ENCODE results near the gene AK2. TPM values are rescaled to one million over a fixed set of nuclear protein-coding genes. Genes with fewer than 3 reads are reported as not detected.

AK2 gene
- total RNA-seq: 81.9 and 173 TPM in 2 replicates

DNA sequence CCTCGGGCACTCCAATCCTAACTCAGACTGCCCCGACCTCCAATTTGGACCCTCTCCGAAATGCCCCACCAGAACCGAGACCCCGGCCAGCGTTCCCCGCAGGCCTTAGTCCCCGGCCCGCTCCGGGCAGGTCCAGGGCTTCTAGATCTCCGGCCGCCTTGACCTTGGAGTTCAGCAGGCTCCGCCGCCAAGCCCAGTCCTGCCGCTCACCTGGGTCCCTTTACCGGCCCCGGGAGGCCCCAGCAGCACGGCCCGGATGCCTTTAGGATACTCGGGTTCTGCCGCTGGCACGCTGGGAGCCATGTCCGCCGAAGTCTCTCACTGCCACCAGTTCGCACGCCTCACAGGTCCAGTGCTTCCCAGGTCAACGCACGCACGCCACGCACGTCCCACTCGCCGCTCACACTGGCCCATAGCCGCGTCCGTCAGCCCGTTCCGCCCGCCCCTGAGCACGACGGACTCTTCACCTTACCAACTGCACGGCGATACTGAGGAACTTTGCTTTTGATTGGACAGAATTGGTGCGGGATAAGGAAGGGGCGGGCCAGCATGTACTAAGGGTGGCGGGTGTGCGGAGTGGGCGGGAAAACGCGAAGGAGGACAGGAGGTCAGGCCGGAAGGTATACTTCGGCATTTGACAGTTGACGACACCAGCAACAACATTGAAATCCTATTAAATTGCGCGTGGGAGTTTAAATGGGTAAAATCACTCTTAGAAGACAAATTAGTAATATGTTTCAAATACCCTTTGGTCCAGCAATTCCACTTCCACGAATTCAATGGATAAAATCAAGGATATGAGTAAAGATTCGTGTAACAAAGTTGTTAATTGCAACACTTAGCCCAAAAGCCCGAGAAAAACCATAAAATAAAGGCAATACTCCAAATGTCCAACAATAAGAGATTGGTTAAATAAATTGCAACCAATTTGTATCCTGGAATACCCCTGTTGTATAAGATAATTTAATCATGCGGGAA lies at the start of gene AK2:
Gene AK2 (minus strand): TSS at position 358 of the 978 bp plus-strand sequence. CDS start 55 bp downstream, at position 303.
- DNase-seq (ENCODE audit: low read depth) (peak; percentile 96), FAIRE-seq (no peak)
- Histone ChIP-seq H3K36me3 (ENCODE audit: control insufficient read depth, insufficient read depth, low read length) (peaks cover 4% of the 10 kb centered on the region), H3K27me3 (ENCODE audit: control insufficient read depth, insufficient read depth, low read length) (no peaks in the 10 kb centered on the region), H3K4me3 (ENCODE audit: low read depth, low read length) (peak within 1 kb of the TSS; percentile 72)
- TF ChIP-seq, protein P1, sequence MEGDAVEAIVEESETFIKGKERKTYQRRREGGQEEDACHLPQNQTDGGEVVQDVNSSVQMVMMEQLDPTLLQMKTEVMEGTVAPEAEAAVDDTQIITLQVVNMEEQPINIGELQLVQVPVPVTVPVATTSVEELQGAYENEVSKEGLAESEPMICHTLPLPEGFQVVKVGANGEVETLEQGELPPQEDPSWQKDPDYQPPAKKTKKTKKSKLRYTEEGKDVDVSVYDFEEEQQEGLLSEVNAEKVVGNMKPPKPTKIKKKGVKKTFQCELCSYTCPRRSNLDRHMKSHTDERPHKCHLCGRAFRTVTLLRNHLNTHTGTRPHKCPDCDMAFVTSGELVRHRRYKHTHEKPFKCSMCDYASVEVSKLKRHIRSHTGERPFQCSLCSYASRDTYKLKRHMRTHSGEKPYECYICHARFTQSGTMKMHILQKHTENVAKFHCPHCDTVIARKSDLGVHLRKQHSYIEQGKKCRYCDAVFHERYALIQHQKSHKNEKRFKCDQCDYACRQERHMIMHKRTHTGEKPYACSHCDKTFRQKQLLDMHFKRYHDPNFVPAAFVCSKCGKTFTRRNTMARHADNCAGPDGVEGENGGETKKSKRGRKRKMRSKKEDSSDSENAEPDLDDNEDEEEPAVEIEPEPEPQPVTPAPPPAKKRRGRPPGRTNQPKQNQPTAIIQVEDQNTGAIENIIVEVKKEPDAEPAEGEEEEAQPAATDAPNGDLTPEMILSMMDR (IDR thresholded peaks at IDR 0.05; ENCODE audit: insufficient read depth, low read length, severe bottlenecking): no peak

DNA sequence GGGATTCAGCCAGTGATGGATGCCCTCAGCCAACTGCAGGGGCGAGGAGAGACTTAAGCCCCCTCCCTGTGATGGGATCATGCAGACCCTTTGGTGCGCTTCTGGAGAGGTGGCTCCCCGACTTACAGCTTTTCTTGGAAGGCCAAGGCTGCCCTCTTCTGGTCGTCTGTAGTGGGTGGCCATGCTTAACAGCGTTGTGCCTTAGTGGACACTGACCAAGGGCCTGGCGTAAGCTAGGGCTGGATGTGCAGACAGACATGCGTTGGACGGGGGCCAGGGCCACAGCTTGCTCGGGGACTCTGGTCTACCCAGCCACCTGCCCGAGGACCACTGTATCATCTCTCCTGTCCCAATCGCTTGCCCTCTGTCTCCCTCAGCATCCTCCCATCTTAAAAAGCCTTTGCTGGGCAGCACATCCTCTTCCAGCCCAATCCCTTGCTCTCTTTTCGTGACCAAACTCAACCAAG lies 49.7 kb upstream of the AK2 start:
- Histone ChIP-seq H3K36me3 (ENCODE audit: control insufficient read depth, insufficient read depth, low read length) (no peaks in the 10 kb centered on the region), H3K4me3 (ENCODE audit: low read depth, low read length) (no peak overlapping the region), H3K27me3 (ENCODE audit: control insufficient read depth, insufficient read depth, low read length) (no peaks in the 10 kb centered on the region)
- DNase-seq (ENCODE audit: low read depth) (peak; percentile 60), FAIRE-seq (no peak)
- TF ChIP-seq, protein P1 (IDR thresholded peaks at IDR 0.05; ENCODE audit: insufficient read depth, low read length, severe bottlenecking): peak; percentile 90

DNA sequence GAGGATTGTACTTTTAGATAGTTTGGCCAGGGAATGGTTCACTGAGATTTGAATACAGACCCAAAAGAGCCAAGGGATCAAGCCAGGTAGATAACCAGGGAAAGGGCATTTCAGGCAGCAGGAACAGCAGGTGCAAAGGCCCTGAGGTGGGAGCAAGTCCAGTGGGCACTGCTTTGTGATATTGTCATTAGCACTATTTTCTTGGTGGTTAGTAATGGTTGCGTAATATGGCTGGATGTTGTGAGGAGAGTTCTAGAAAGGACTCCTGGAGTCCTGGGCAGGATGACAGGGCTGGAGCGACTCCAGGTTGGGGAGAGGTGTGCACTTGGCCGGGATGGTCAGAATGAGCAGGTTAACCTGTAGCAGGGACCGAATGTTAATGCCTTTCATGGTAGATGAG lies 48.6 kb upstream of the AK2 start:
- H3K4me3 ChIP-seq (ENCODE audit: low read depth, low read length): no peak overlapping the region
- TF ChIP-seq, protein P1 (IDR thresholded peaks at IDR 0.05; ENCODE audit: insufficient read depth, low read length, severe bottlenecking): no peak
- DNase-seq (ENCODE audit: low read depth) (no peak), FAIRE-seq (no peak)
- H3K27me3 ChIP-seq (ENCODE audit: control insufficient read depth, insufficient read depth, low read length): no peaks in the 10 kb centered on the region
- H3K36me3 ChIP-seq (ENCODE audit: control insufficient read depth, insufficient read depth, low read length): no peaks in the 10 kb centered on the region

DNA sequence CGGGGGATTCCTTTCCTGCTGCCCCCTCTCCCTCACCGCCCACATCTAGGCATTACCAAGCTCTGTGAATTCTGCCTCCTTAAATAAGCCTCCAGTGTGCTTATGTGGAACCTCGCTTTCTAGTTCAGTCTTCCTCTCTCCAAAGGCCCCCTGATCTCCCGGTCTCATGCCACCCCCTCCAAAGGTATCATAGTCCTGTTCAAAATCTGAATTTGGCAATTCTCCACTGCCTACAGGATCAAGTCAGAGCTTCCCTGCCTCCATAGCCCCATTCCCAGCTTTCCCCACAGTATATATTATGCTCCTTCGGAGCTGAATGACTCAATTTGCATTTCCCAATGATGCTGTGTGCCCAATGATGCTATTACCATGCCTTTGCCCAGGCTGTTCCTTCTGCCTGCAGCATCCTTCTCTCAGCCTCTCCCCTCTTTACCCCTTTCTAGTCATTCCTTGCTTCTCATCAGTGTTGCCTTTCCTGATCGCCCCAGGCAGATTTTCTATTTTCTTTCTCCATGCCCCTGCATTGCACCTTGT lies 46.0 kb upstream of the AK2 start:
- FAIRE-seq (no peak), DNase-seq (ENCODE audit: low read depth) (peak; percentile 30)
- TF ChIP-seq, protein P1 (IDR thresholded peaks at IDR 0.05; ENCODE audit: insufficient read depth, low read length, severe bottlenecking): no peak
- no peaks in the 10 kb centered on the region for H3K27me3 ChIP-seq (ENCODE audit: control insufficient read depth, insufficient read depth, low read length)
- H3K36me3 ChIP-seq (ENCODE audit: control insufficient read depth, insufficient read depth, low read length): no peaks in the 10 kb centered on the region
- H3K4me3 ChIP-seq (ENCODE audit: low read depth, low read length): no peak overlapping the region

DNA sequence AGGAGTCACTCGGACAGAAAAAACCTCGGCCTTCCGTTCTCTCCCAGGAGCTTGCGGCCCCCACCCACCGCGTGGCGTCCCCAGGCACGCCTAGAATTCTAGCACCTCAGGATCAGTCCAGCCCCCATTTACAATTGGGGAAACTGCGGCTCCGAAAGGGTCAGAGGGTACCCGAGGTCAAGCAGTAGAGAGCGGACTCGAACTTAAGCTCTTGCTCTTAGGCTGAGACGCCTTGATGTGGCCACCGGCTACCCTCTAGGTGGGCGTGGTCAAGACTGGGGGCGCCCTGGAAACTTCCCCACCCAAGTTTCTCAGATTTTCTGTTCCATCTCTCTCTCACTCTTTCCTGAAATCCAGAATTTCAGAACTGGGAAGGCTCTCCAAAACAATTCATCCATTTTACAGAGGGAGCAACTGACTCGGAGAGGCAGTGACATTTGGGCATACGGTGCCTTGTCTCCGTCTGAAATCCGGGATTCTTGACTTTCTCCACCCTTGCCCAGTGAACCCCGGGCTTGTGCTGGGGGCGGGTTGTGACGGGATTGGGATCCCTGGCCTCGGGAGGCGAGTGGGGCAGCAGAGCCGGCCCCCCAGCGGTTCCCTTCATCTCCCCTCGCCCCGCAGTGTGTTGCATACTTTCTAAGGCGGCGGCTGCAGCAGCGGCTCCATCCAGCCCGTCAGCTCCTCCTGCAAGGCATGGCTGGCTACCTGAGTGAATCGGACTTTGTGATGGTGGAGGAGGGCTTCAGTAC lies 45.0 kb upstream of the AK2 start:
- no peak for DNase-seq (ENCODE audit: low read depth)
- Histone ChIP-seq H3K4me3 (ENCODE audit: low read depth, low read length) (peak overlapping the region; percentile 61), H3K36me3 (ENCODE audit: control insufficient read depth, insufficient read depth, low read length) (no peaks in the 10 kb centered on the region), H3K27me3 (ENCODE audit: control insufficient read depth, insufficient read depth, low read length) (no peaks in the 10 kb centered on the region)
- FAIRE-seq: no peak
- TF ChIP-seq, protein P1 (IDR thresholded peaks at IDR 0.05; ENCODE audit: insufficient read depth, low read length, severe bottlenecking): no peak
